Stomach smooth muscle (tissue), 2 donors: ENCODE results near the gene MXD3.
"Not testable (repeated sequence)": the region's sequence is repeated elsewhere in the genome, so short reads cannot be mapped to it uniquely, and the experiment has no call there.

ENCODE experiments used
- H3K27ac ChIP-seq: one replicate; pipeline ENCODE4 v1.7.0; 2013; ENCODE audit warnings: mild to moderate bottlenecking, low read length, inconsistent platforms
- H3K27me3 ChIP-seq, 2 donors: one replicate each; pipeline ENCODE4 v1.7.0; 2013; ENCODE audit warnings: low read length in 2 of 2; ENCODE audit not compliant: insufficient read depth in 2 of 2, control insufficient read depth in 1 of 2
- H3K36me3 ChIP-seq, 2 donors: one replicate each; pipeline ENCODE4 v1.7.0; 2013; ENCODE audit warnings: low read length in 2 of 2; ENCODE audit not compliant: control insufficient read depth in 2 of 2, insufficient read depth in 2 of 2
- H3K4me1 ChIP-seq: one replicate; pipeline ENCODE4 v1.7.0; 2013; ENCODE audit warnings: low read length; ENCODE audit not compliant: control insufficient read depth, insufficient read depth
- H3K4me3 ChIP-seq, 2 donors: one replicate each; pipeline ENCODE4 v1.7.0; 2013; ENCODE audit warnings: low read length in 2 of 2
- H3K9ac ChIP-seq, 2 donors: one replicate each; pipeline ENCODE4 v1.7.0; 2013; ENCODE audit warnings: low read length in 2 of 2, mild to moderate bottlenecking in 1 of 2
- H3K9me3 ChIP-seq, 2 donors: one replicate each; pipeline ENCODE4 v1.7.0; 2013; ENCODE audit warnings: low read length in 2 of 2; ENCODE audit not compliant: control insufficient read depth in 2 of 2
- donor health status: healthy.
- donor health status: Pancreatic carcinoma.

MXD3 gene

GRCh38 chr5:177311723-177312648 lies at the start of gene MXD3:
Gene MXD3 (minus strand): TSS chr5:177311898. CDS start chr5:177311830, 68 bp downstream.
- H3K27ac ChIP-seq = no peak within 1 kb of the TSS
- H3K9me3 ChIP-seq = no peaks in the 10 kb centered on the region
- H3K27me3 ChIP-seq = no peaks in the 10 kb centered on the region
- peaks cover under 1 to 3% of the 10 kb centered on the region in 2 donors for H3K36me3 ChIP-seq
- H3K9ac ChIP-seq = peak within 1 kb of the TSS in 1 of 2 donors; percentile 42
- H3K4me3 ChIP-seq = peak within 1 kb of the TSS; percentile 71 to 75
- peaks cover 23% of the 10 kb centered on the region for H3K4me1 ChIP-seq

DNA sequence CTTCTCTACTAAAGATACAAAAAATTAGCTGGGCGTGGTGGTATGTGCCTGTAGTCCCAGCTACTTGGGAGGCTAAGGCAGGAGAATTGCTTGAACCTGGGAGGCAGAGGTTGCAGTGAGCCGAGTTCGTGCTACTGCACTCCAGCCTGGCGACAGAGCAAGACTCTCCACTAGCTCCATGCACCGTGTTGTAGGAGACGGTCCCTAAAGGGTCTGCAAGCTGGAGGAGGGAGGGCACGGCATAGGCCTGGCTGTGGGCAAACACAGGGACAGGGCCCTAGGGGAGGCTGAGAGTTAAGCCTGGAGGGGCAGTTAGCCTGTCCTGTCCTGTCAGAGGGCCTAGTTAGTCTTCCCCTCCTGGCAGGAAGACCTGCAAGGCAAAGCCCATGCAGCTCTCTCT lies 49.0 kb upstream of the MXD3 start:
- H3K4me3 ChIP-seq, H3K36me3 ChIP-seq, H3K9me3 ChIP-seq, H3K9ac ChIP-seq, H3K27ac ChIP-seq, H3K27me3 ChIP-seq: not testable (repeated sequence)
- H3K4me1 ChIP-seq = peaks cover 12% of the 10 kb centered on the region

GRCh38 chr5:177359860-177360259 lies 48.2 kb upstream of the MXD3 start:
- Histone ChIP-seq H3K4me3 (no peak overlapping the region), H3K36me3 (no peaks in the 10 kb centered on the region), H3K27me3 (no peaks in the 10 kb centered on the region), H3K27ac (no peak overlapping the region), H3K9ac (no peak overlapping the region), H3K4me1 (peaks cover 11% of the 10 kb centered on the region), H3K9me3 (peaks cover 0 to 3% of the 10 kb centered on the region in 2 donors)

DNA sequence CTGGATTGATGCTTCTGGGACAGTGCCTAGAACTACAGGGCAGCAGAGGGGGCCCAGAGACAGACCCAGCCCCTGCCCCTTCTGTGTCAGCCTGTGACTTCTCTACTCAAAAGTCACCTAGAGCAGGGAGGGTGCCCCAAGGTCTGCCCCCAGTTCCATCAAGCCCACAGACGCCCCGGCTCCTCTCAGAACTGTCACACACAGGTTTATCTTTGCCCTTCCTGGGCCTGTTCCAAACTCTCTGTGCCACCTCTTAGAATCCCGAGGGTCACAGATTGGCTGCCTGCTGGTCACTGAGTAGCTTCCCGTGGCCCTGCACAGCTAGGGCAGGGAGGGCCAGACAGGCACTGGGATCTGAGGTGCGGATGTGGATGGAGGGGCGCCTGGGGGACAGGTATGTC lies 47.8 kb upstream of the MXD3 start:
- Histone ChIP-seq H3K27me3 (no peaks in the 10 kb centered on the region), H3K4me3 (no peak overlapping the region), H3K27ac (no peak overlapping the region), H3K9ac (no peak overlapping the region), H3K36me3 (no peaks in the 10 kb centered on the region), H3K4me1 (peaks cover 11% of the 10 kb centered on the region), H3K9me3 (peaks cover 0 to 3% of the 10 kb centered on the region in 2 donors)

- Histone ChIP-seq H3K9ac (no peak overlapping the region), H3K27me3 (no peaks in the 10 kb centered on the region), H3K9me3 (peaks cover 0 to 3% of the 10 kb centered on the region in 2 donors), H3K4me1 (peaks cover 6% of the 10 kb centered on the region), H3K27ac (no peak overlapping the region), H3K4me3 (peak overlapping the region in 1 of 2 donors; percentile 40), H3K36me3 (no peaks in the 10 kb centered on the region)
Measured at GRCh38 chr5:177358370-177358819, 46.7 kb upstream of the MXD3 start.

DNA sequence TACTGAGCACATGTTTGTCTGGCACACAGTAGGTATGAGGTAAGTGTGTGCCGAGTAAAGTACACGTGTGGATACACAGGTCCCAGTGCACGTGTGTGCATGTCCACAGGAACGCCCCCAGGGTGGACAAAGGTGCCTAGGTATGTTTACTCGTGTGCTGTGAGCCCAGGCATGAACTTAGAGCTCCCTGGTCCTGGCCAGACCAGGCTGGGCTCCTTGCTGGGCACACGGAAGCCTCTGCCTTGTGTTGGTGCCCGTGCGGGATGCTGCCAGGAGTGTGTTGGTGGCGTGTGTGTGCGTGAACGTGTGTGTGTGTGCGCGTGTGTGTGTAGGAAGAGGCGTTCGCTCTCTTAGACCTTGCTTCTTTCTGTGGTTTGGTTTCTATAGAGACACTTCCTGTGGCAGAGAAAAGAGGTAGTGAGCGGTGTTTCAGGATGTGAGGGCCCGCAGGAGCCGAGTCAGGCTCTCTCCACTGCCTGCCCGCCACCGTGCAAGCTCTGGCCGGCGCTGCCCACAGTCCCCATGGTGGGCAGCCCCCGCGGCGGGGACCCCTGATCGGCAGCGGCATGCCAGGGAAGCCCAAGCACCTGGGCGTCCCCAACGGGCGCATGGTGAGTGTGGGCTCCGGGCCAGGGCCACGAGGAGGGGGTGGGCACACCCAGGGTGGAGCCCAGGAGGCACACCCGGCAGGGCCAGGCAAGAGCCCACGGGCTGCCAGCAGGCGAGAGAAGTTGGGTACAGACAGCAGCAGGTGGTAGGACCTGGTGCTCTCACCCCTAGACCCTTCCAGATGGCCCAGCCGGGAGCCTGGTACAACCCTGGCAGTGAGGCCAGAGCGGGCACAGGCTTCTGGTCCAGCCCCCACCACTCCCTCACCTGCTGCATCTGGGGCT lies 46.0 kb upstream of the MXD3 start, which contains the start of gene RGS14:
Gene RGS14 (plus strand): TSS at position 466 of the 893 bp plus-strand sequence. CDS start 101 bp downstream, at position 567.
- Histone ChIP-seq H3K9ac (no peak within 1 kb of the TSS), H3K4me3 (peak within 1 kb of the TSS in 1 of 2 donors; percentile 40), H3K27me3 (no peaks in the 10 kb centered on the region), H3K9me3 (peaks cover 0 to 3% of the 10 kb centered on the region in 2 donors), H3K4me1 (peaks cover under 1% of the 10 kb centered on the region), H3K27ac (no peak within 1 kb of the TSS), H3K36me3 (no peaks in the 10 kb centered on the region)

- H3K9me3 ChIP-seq = peaks cover 0 to 3% of the 10 kb centered on the region in 2 donors
- peaks cover 1% of the 10 kb centered on the region for H3K4me1 ChIP-seq
- no peak overlapping the region for H3K9ac ChIP-seq
- H3K36me3 ChIP-seq = no peaks in the 10 kb centered on the region
- no peaks in the 10 kb centered on the region for H3K27me3 ChIP-seq
- no peak overlapping the region for H3K27ac ChIP-seq
- no peak overlapping the region for H3K4me3 ChIP-seq
Measured at GRCh38 chr5:177357146-177357458, 45.4 kb upstream of the MXD3 start.

GRCh38 chr5:177356746-177357145 lies 45.0 kb upstream of the MXD3 start:
- H3K9me3 ChIP-seq = peaks cover 0 to 3% of the 10 kb centered on the region in 2 donors
- H3K4me1 ChIP-seq = peaks cover 3% of the 10 kb centered on the region
- H3K36me3 ChIP-seq = no peaks in the 10 kb centered on the region
- H3K27ac ChIP-seq = no peak overlapping the region
- no peak overlapping the region for H3K4me3 ChIP-seq
- H3K9ac ChIP-seq = no peak overlapping the region
- H3K27me3 ChIP-seq = no peaks in the 10 kb centered on the region

GRCh38 chr5:177355868-177356168 lies 44.1 kb upstream of the MXD3 start:
- H3K9ac ChIP-seq = no peak overlapping the region
- H3K4me3 ChIP-seq = no peak overlapping the region
- H3K27ac ChIP-seq = no peak overlapping the region
- H3K9me3 ChIP-seq = peaks cover 0 to 3% of the 10 kb centered on the region in 2 donors
- no peaks in the 10 kb centered on the region for H3K36me3 ChIP-seq
- H3K27me3 ChIP-seq = no peaks in the 10 kb centered on the region
- peaks cover 6% of the 10 kb centered on the region for H3K4me1 ChIP-seq

- no peak overlapping the region for H3K27ac ChIP-seq
- peaks cover 0 to 3% of the 10 kb centered on the region in 2 donors for H3K9me3 ChIP-seq
- H3K4me1 ChIP-seq = peaks cover 11% of the 10 kb centered on the region
- H3K9ac ChIP-seq = no peak overlapping the region
- no peaks in the 10 kb centered on the region for H3K36me3 ChIP-seq
- no peaks in the 10 kb centered on the region for H3K27me3 ChIP-seq
- H3K4me3 ChIP-seq = no peak overlapping the region
Measured at GRCh38 chr5:177355162-177355867, 43.6 kb upstream of the MXD3 start.
